Natural killer cell (primary cell): ENCODE results near the gene TRPC6. TPM values are rescaled to one million over a fixed set of nuclear protein-coding genes. Genes with fewer than 3 reads are reported as not detected.

Experiments
- ATAC-seq, 3 donors: fragments of 150-1000 bp in 2 of 3; fragments of 200-7000 bp in 1 of 3; cut with Tn5 transposase; 1 replicate in 1 of 3; 2 replicates in 2 of 3; pipeline ENCODE4 v1.10.0; 2021; ENCODE audit warnings: mild to moderate bottlenecking in 2 of 3, moderate library complexity in 2 of 3
- DNase-seq, 2 donors: peaks; one replicate each; pipeline versions ENCODE4 v3.0.0 to v3.0.0-alpha.2; 2013 to 2021; ENCODE audit warnings: mixed read lengths in 1 of 2
- H3K27ac ChIP-seq: one replicate; pipeline ENCODE4 v1.5.1; 2013; ENCODE audit warnings: mild to moderate bottlenecking, low read length
- H3K27me3 ChIP-seq: one replicate; pipeline ENCODE4 v1.6.1; 2013; ENCODE audit warnings: low read length; ENCODE audit not compliant: control insufficient read depth, insufficient read depth
- H3K36me3 ChIP-seq: one replicate; pipeline ENCODE4 v1.6.1; 2013; ENCODE audit warnings: low read length; ENCODE audit not compliant: control insufficient read depth, insufficient read depth
- H3K4me1 ChIP-seq: one replicate; pipeline ENCODE4 v1.6.1; 2013; ENCODE audit warnings: low read length; ENCODE audit not compliant: control insufficient read depth, insufficient read depth
- H3K4me3 ChIP-seq: one replicate; pipeline ENCODE4 v1.5.1; 2013; ENCODE audit warnings: low read length
- H3K9me3 ChIP-seq: one replicate; pipeline ENCODE4 v1.6.1; 2013; ENCODE audit warnings: low read length; ENCODE audit not compliant: control insufficient read depth, insufficient read depth
- H3K27ac Mint-ChIP-seq, 2 donors: one replicate each; pipeline ENCODE4 v1.8.0; 2022; ENCODE audit warnings: mild to moderate bottlenecking in 2 of 2, mixed read lengths in 2 of 2, moderate library complexity in 1 of 2
- H3K27me3 Mint-ChIP-seq, 2 donors: one replicate each; pipeline ENCODE4 v1.8.0; 2022; ENCODE audit warnings: low read depth in 2 of 2, mixed read lengths in 2 of 2
- H3K36me3 Mint-ChIP-seq: one replicate; pipeline ENCODE4 v1.8.0; 2022; ENCODE audit warnings: mixed read lengths
- H3K4me1 Mint-ChIP-seq, 2 donors: one replicate each; pipeline ENCODE4 v1.8.0; 2022; ENCODE audit warnings: mixed read lengths in 2 of 2
- H3K4me3 Mint-ChIP-seq: one replicate; pipeline ENCODE4 v1.8.0; 2022; ENCODE audit warnings: mild to moderate bottlenecking, moderate library complexity, mixed read lengths
- H3K9me3 Mint-ChIP-seq, 2 donors: one replicate each; pipeline ENCODE4 v1.8.0; 2022; ENCODE audit warnings: mixed read lengths in 2 of 2
- CTCF ChIP-seq: fragments of 200-600 bp; IDR thresholded peaks from one replicate; pipeline ENCODE4 v1.8.0; 2022; ENCODE audit warnings: antibody characterized with exemption
- WGBS: methylation state at CpG from one replicate; pipeline ENCODE4 v1.1.7; 2013; ENCODE audit warnings: missing lambda C conversion rate; ENCODE audit not compliant: insufficient coverage; 5-methylcytosine and 5-hydroxymethylcytosine counted together
- intact Hi-C: fragments of 100-400 bp; cut with micrococcal nuclease; formaldehyde crosslinking; loops from one replicate; pipeline ENCODE4 v1.14.2; 2022
- total RNA-seq, 4 donors: library from RNA; stranded (reverse); fragments of 120-200 nt in 1 of 4; gene quantifications; one replicate each; pipeline versions ENCODE4 v1.2.3 to v1.2.4, GENCODE V29; 2013 to 2022

The TRPC6 gene
- total RNA-seq, 3 donors from 2014 or later (not counting 1 experiment from before 2014, with no cell fraction given), result 0.09 to 0.15 TPM; not detected in 1

GRCh38 chr11:101444851-101445250, 139.0 kb downstream of the TRPC6 start:
- DNase-seq (no peak), ATAC-seq (no peak)
- Histone ChIP-seq H3K27ac (no peak overlapping the region), H3K4me1 (no peaks in the 10 kb centered on the region), H3K9me3 (no peaks in the 10 kb centered on the region), H3K27me3 (no peaks in the 10 kb centered on the region), H3K36me3 (no peaks in the 10 kb centered on the region), H3K4me3 (no peak overlapping the region)
- intact Hi-C loops, result no loop called here
- H3K36me3 Mint-ChIP-seq, result no peaks in the 10 kb centered on the region
- H3K9me3 Mint-ChIP-seq, result peaks cover 4 to 5% of the 10 kb centered on the region in 2 donors
- no peaks in the 10 kb centered on the region for H3K4me1 Mint-ChIP-seq
- TF ChIP-seq CTCF, result no peak
- H3K27me3 Mint-ChIP-seq, result no peaks in the 10 kb centered on the region
- H3K27ac Mint-ChIP-seq, result no peak overlapping the region
- WGBS, result 67% methylated on average over 1 of the region's 1 CpG
- no peak overlapping the region for H3K4me3 Mint-ChIP-seq

- no peaks in the 10 kb centered on the region for H3K4me1 ChIP-seq
- H3K27ac Mint-ChIP-seq, result no peak overlapping the region
- DNase-seq (no peak), ATAC-seq (no peak)
- H3K4me3 Mint-ChIP-seq, result no peak overlapping the region
- no peaks in the 10 kb centered on the region for H3K4me1 Mint-ChIP-seq
- peaks cover under 1 to 6% of the 10 kb centered on the region in 2 donors for H3K9me3 Mint-ChIP-seq
- no peaks in the 10 kb centered on the region for H3K36me3 Mint-ChIP-seq
- H3K9me3 ChIP-seq, result no peaks in the 10 kb centered on the region
- 19% methylated on average over 5 of the region's 5 CpGs for WGBS
- H3K27me3 Mint-ChIP-seq, result no peaks in the 10 kb centered on the region
- no peak overlapping the region for H3K4me3 ChIP-seq
- H3K27ac ChIP-seq, result no peak overlapping the region
- no peaks in the 10 kb centered on the region for H3K36me3 ChIP-seq
- no peak for TF ChIP-seq CTCF
- intact Hi-C loops, result no loop called here
- no peaks in the 10 kb centered on the region for H3K27me3 ChIP-seq
Observed at GRCh38 chr11:101444164-101444563, 139.6 kb downstream of the TRPC6 start.

- Mint-ChIP-seq H3K9me3 (peaks cover 3 to 8% of the 10 kb centered on the region in 2 donors), H3K4me1 (no peaks in the 10 kb centered on the region), H3K36me3 (no peaks in the 10 kb centered on the region), H3K27me3 (no peaks in the 10 kb centered on the region), H3K27ac (no peak overlapping the region), H3K4me3 (no peak overlapping the region)
- Histone ChIP-seq H3K9me3 (no peaks in the 10 kb centered on the region), H3K27me3 (no peaks in the 10 kb centered on the region), H3K36me3 (no peaks in the 10 kb centered on the region), H3K4me3 (no peak overlapping the region), H3K4me1 (no peaks in the 10 kb centered on the region), H3K27ac (no peak overlapping the region)
- WGBS, result 87% methylated on average over 8 of the region's 8 CpGs
- no peak for TF ChIP-seq CTCF
- intact Hi-C loops, result no loop called here
- no peak for ATAC-seq
- DNase-seq, result no peak
Observed at GRCh38 chr11:101442936-101443521, 140.8 kb downstream of the TRPC6 start.

- Histone ChIP-seq H3K4me1 (no peaks in the 10 kb centered on the region), H3K4me3 (no peak overlapping the region), H3K27ac (no peak overlapping the region), H3K27me3 (no peaks in the 10 kb centered on the region), H3K9me3 (no peaks in the 10 kb centered on the region), H3K36me3 (no peaks in the 10 kb centered on the region)
- peaks cover 3 to 12% of the 10 kb centered on the region in 2 donors for H3K9me3 Mint-ChIP-seq
- WGBS, result 75% methylated on average over 4 of the region's 4 CpGs
- no peak overlapping the region for H3K27ac Mint-ChIP-seq
- H3K4me3 Mint-ChIP-seq, result no peak overlapping the region
- H3K36me3 Mint-ChIP-seq, result no peaks in the 10 kb centered on the region
- intact Hi-C loops, result no loop called here
- ATAC-seq, result no peak
- no peaks in the 10 kb centered on the region for H3K27me3 Mint-ChIP-seq
- DNase-seq, result no peak
- no peak for TF ChIP-seq CTCF
- H3K4me1 Mint-ChIP-seq, result no peaks in the 10 kb centered on the region
Observed at GRCh38 chr11:101442171-101442570, 141.6 kb downstream of the TRPC6 start.
